K562 (cell line): ENCODE data around the gene MSH3. TPM values are rescaled to one million over a fixed set of nuclear protein-coding genes. Genes with fewer than 3 reads are reported as not detected.

ENCODE experiments used
- BHLHE40 ChIP-seq: IDR thresholded peaks from 2 replicates; pipeline ENCODE4 v1.6.1; 2011; ENCODE audit warnings: low read length, improper control_type of control experiment
- CXXC5 ChIP-seq: fragments of 250-450 bp; sonication (Bioruptor Pico); IDR thresholded peaks from 2 replicates; pipeline ENCODE4 v1.8.0; 2022; ENCODE audit warnings: inconsistent platforms, mild to moderate bottlenecking, moderate library complexity
- HNRNPK ChIP-seq: fragments of 200-400 bp; formaldehyde crosslinking; IDR thresholded peaks from one replicate; pipeline ENCODE4 v1.6.1; 2018; ENCODE audit warnings: mild to moderate bottlenecking, low read depth, low read length; ENCODE audit not compliant: poor library complexity, severe bottlenecking
- KLF1 ChIP-seq: fragments of 450-650 bp; IDR thresholded peaks from 2 replicates; pipeline ENCODE4 v1.6.1; 2016; ENCODE audit warnings: missing genetic modification characterization, missing compliant biosample characterization
- MYNN ChIP-seq, 2 experiments: sonication (generic); formaldehyde crosslinking in 1 of 2; IDR thresholded peaks; 2 replicates each; pipeline versions ENCODE4 v1.5.0 to v1.6.1; 2016 to 2020; ENCODE audit warnings: antibody characterized with exemption in 1 of 2, missing genetic modification reagents in 1 of 2
- NR4A1 ChIP-seq, 2 experiments: fragments of 250-450 bp in 1 of 2; fragments of 450-650 bp in 1 of 2; sonication (Bioruptor Pico) in 1 of 2; IDR thresholded peaks; 2 replicates each; pipeline versions ENCODE4 v1.4.0 to v1.6.1; 2016 to 2020; ENCODE audit warnings: mild to moderate bottlenecking in 2 of 2, missing compliant biosample characterization in 1 of 2, missing genetic modification characterization in 1 of 2, moderate library complexity in 1 of 2
- PHF21A ChIP-seq: fragments of 450-650 bp; IDR thresholded peaks from 2 replicates; pipeline ENCODE4 v1.6.1; 2017; ENCODE audit warnings: low read depth, borderline replicate concordance
- PTTG1 ChIP-seq: fragments of 450-650 bp; IDR thresholded peaks from 2 replicates; pipeline ENCODE4 v1.6.1; 2016; ENCODE audit warnings: low read depth, mild to moderate bottlenecking, missing genetic modification characterization, missing compliant biosample characterization
- SAP30 ChIP-seq: fragments of 200-600 bp; sonication (generic); IDR thresholded peaks from 2 replicates; pipeline ENCODE4 v1.6.1; 2012; ENCODE audit warnings: borderline replicate concordance, low read depth, mild to moderate bottlenecking, moderate library complexity, low read length, control low read depth, inconsistent platforms; ENCODE audit not compliant: insufficient read depth, poor library complexity, severe bottlenecking
- polyA plus RNA-seq, 8 experiments: library from polyadenylated mRNA; depleted of rRNA in 4 of 8; stranded (reverse) in 5 of 8; unstranded in 3 of 8; fragments of >200 nt; fragmentation: Nextera tagmentation in 2 of 8; fragmentation: Illumina TruSeq in 1 of 8; extraction: Ambion mirVana in 2 of 8; extraction: Trizol in 1 of 8; gene quantifications; 2 replicates each; pipeline versions ENCODE4 v1.2.1 to v1.2.3, GENCODE V29; 2011 to 2014; ENCODE audit warnings: inconsistent platforms in 1 of 8, missing spikeins in 1 of 8
- total RNA-seq, 7 experiments: library from RNA; depleted of rRNA in 6 of 7; stranded (reverse); fragments of >200 nt in 6 of 7; fragmentation: Illumina TruSeq in 2 of 7; extraction: Trizol in 2 of 7; gene quantifications; 2 replicates each; pipeline versions ENCODE4 v1.2.1 to v1.2.3, GENCODE V29; 2011 to 2021; ENCODE audit warnings: low replicate concordance in 1 of 7
- TF ChIP-seq, protein P1 (sequence below): fragments of 450-650 bp; formaldehyde crosslinking; IDR thresholded peaks from 2 replicates; pipeline ENCODE4 v1.4.0; 2020; ENCODE audit warnings: mild to moderate bottlenecking, mixed read lengths
- TF ChIP-seq, protein P2 (sequence below): fragments of 250-450 bp; sonication (Bioruptor Pico); IDR thresholded peaks from 2 replicates; pipeline ENCODE4 v1.4.0; 2020; ENCODE audit warnings: mild to moderate bottlenecking, moderate library complexity, borderline replicate concordance
- TF ChIP-seq, protein P3 (sequence below): fragments of 450-650 bp; IDR thresholded peaks from 2 replicates; pipeline ENCODE4 v1.7.1; 2018; ENCODE audit warnings: mild to moderate bottlenecking, low read depth; ENCODE audit not compliant: partially characterized antibody
- TF ChIP-seq, protein P4 (sequence below), 2 experiments: IDR thresholded peaks; 2 replicates each; pipeline ENCODE4 v1.6.1; 2011; ENCODE audit warnings: borderline replicate concordance in 1 of 2, control low read depth in 1 of 2, low read depth in 1 of 2, low read length in 1 of 2, mild to moderate bottlenecking in 1 of 2, mixed read lengths in 1 of 2, moderate library complexity in 1 of 2; ENCODE audit not compliant: insufficient read depth in 1 of 2, insufficient read length in 1 of 2, poor library complexity in 1 of 2, severe bottlenecking in 1 of 2; ENCODE audit errors: extremely low read depth in 1 of 2
- TF ChIP-seq, protein P5 (sequence below): fragments of 250-450 bp; sonication (Bioruptor Pico); IDR thresholded peaks from 2 replicates; pipeline ENCODE4 v1.6.1; 2021; ENCODE audit warnings: mild to moderate bottlenecking

The MSH3 gene
- total and polyA plus RNA-seq, 9 of the 15 experiments (the other 6 are each of a cell fraction or from before 2014, with no cell fraction given) = 3.9 to 17.2 (median 13.2) TPM

DNA sequence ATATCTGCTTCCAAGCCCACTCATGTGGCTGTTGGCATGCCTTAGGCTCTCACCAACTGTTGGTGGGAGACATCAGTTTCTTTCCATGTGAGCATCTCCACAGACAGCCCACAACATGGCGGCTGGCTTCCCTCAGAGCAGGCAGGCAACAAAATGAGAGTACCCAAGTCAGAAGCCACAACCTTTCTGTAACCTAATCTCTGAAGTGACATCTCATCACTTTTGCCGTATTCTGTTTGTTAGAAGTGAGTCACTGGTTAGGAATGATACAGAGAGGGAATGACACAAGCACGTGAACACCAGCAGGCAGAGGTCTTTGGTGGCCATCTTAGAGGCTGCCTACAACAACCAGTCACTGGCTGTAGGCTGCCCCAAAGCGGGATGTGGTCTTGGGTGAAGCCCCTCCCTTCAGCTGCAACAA, 217.1 kb downstream of the MSH3 start (continued):
- no peak for TF ChIP-seq MYNN (IDR thresholded peaks at IDR 0.05)
- TF ChIP-seq MYNN (CRISPR knock-in tag; IDR thresholded peaks at IDR 0.05) = no peak
- no peak for TF ChIP-seq PTTG1 (tag)
- TF ChIP-seq PHF21A = no peak
- TF ChIP-seq, protein P1, sequence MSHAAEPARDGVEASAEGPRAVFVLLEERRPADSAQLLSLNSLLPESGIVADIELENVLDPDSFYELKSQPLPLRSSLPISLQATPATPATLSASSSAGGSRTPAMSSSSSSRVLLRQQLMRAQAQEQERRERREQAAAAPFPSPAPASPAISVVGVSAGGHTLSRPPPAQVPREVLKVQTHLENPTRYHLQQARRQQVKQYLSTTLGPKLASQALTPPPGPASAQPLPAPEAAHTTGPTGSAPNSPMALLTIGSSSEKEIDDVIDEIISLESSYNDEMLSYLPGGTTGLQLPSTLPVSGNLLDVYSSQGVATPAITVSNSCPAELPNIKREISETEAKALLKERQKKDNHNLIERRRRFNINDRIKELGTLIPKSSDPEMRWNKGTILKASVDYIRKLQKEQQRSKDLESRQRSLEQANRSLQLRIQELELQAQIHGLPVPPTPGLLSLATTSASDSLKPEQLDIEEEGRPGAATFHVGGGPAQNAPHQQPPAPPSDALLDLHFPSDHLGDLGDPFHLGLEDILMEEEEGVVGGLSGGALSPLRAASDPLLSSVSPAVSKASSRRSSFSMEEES (CRISPR knock-in tag) = no peak
- TF ChIP-seq, protein P2, sequence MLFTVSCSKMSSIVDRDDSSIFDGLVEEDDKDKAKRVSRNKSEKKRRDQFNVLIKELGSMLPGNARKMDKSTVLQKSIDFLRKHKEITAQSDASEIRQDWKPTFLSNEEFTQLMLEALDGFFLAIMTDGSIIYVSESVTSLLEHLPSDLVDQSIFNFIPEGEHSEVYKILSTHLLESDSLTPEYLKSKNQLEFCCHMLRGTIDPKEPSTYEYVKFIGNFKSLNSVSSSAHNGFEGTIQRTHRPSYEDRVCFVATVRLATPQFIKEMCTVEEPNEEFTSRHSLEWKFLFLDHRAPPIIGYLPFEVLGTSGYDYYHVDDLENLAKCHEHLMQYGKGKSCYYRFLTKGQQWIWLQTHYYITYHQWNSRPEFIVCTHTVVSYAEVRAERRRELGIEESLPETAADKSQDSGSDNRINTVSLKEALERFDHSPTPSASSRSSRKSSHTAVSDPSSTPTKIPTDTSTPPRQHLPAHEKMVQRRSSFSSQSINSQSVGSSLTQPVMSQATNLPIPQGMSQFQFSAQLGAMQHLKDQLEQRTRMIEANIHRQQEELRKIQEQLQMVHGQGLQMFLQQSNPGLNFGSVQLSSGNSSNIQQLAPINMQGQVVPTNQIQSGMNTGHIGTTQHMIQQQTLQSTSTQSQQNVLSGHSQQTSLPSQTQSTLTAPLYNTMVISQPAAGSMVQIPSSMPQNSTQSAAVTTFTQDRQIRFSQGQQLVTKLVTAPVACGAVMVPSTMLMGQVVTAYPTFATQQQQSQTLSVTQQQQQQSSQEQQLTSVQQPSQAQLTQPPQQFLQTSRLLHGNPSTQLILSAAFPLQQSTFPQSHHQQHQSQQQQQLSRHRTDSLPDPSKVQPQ = no peak
- TF ChIP-seq CXXC5 (CRISPR knock-in tag) = no peak
- TF ChIP-seq, protein P3, sequence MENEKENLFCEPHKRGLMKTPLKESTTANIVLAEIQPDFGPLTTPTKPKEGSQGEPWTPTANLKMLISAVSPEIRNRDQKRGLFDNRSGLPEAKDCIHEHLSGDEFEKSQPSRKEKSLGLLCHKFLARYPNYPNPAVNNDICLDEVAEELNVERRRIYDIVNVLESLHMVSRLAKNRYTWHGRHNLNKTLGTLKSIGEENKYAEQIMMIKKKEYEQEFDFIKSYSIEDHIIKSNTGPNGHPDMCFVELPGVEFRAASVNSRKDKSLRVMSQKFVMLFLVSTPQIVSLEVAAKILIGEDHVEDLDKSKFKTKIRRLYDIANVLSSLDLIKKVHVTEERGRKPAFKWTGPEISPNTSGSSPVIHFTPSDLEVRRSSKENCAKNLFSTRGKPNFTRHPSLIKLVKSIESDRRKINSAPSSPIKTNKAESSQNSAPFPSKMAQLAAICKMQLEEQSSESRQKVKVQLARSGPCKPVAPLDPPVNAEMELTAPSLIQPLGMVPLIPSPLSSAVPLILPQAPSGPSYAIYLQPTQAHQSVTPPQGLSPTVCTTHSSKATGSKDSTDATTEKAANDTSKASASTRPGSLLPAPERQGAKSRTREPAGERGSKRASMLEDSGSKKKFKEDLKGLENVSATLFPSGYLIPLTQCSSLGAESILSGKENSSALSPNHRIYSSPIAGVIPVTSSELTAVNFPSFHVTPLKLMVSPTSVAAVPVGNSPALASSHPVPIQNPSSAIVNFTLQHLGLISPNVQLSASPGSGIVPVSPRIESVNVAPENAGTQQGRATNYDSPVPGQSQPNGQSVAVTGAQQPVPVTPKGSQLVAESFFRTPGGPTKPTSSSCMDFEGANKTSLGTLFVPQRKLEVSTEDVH = no peak
- no peak for TF ChIP-seq KLF1 (tag)
- no peak for TF ChIP-seq HNRNPK
- TF ChIP-seq NR4A1 (CRISPR knock-in tag; IDR thresholded peaks at IDR 0.05) = no peak
- TF ChIP-seq NR4A1 (tag; IDR thresholded peaks at IDR 0.05) = no peak
- TF ChIP-seq, protein P4, sequence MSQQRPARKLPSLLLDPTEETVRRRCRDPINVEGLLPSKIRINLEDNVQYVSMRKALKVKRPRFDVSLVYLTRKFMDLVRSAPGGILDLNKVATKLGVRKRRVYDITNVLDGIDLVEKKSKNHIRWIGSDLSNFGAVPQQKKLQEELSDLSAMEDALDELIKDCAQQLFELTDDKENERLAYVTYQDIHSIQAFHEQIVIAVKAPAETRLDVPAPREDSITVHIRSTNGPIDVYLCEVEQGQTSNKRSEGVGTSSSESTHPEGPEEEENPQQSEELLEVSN (IDR thresholded peaks at IDR 0.05; ENCODE audit: borderline replicate concordance in 1 of 2, extremely low read depth in 1 of 2, insufficient read depth in 1 of 2, insufficient read length in 1 of 2, low read depth in 1 of 2, low read length in 1 of 2, poor library complexity in 1 of 2, severe bottlenecking in 1 of 2) = peak in 1 of 2 experiments; percentile 39
- TF ChIP-seq, protein P5, sequence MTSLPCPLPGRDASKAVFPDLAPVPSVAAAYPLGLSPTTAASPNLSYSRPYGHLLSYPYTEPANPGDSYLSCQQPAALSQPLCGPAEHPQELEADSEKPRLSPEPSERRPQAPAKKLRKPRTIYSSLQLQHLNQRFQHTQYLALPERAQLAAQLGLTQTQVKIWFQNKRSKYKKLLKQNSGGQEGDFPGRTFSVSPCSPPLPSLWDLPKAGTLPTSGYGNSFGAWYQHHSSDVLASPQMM (CRISPR knock-in tag) = no peak
- TF ChIP-seq SAP30 = no peak
- peak; percentile 41; the same call in 1 of the 2 replicates for TF ChIP-seq BHLHE40
